HepG2 (cell line): ENCODE measurements around the gene EXOC6B. TPM values are rescaled to one million over a fixed set of nuclear protein-coding genes. Genes with fewer than 3 reads are reported as not detected.

ENCODE experiments used
- ATAC-seq: fragments of 200-7000 bp; cut with Tn5 transposase; 3 replicates; pipeline ENCODE4 v1.9.1; 2020; ENCODE audit warnings: mild to moderate bottlenecking, moderate library complexity
- BruUV-seq: library from RNA; stranded (reverse); fragments of 400-500 nt; replicated peaks from 2 replicates; lab custom pipeline; 2021; lab: Mats Ljungman, UMichigan
- CTCF ChIA-PET: fragments of 300-600 bp; formaldehyde crosslinking; extraction: SDS; loops from one replicate; lab custom pipeline; 2021; ENCODE audit warnings: low total read pairs, inconsistent platforms, low intra/inter-chr PET ratio; lab: Yijun Ruan, JAX
- POLR2A ChIA-PET: fragments of 350-600 bp; sonication (Branson Sonifier 250); formaldehyde crosslinking; loops from one replicate; lab custom pipeline; 2020; ENCODE audit warnings: antibody characterized with exemption, inconsistent platforms; lab: Yijun Ruan, JAX
- DNase-seq: peaks from one replicate; pipeline ENCODE4 v3.0.0-alpha.2; 2015; ENCODE audit warnings: low spot score
- FAIRE-seq: peaks from 3 replicates; lab custom pipeline; 2011; peaks lifted over from hg19 to GRCh38; lab: Jason Lieb, UNC
- H2AFZ ChIP-seq: one replicate; pipeline ENCODE4 v1.6.1; 2011; ENCODE audit warnings: low read length, inconsistent platforms
- H3K27ac ChIP-seq: fragments of 300-600 bp; 3 replicates; pipeline ENCODE4 v1.8.0; 2011; ENCODE audit warnings: mixed run types, mild to moderate bottlenecking, mixed read lengths, low read length, inconsistent platforms; ENCODE audit not compliant: insufficient read depth; ENCODE audit errors: extremely low read length
- H3K27me3 ChIP-seq, 2 experiments: fragments of 200-600 bp in 1 of 2; 2 replicates in 1 of 2; 3 replicates in 1 of 2; pipeline versions ENCODE4 v1.6.0 to v1.8.0; 2011; ENCODE audit warnings: low read length in 2 of 2, mild to moderate bottlenecking in 2 of 2, moderate library complexity in 2 of 2, inconsistent platforms in 1 of 2; ENCODE audit not compliant: insufficient read depth in 2 of 2, control insufficient read depth in 1 of 2
- H3K36me3 ChIP-seq, 2 experiments: fragments of 200-600 bp in 1 of 2; replicated peaks in 1 of 2; 2 replicates in 1 of 2; 3 replicates in 1 of 2; pipeline versions ENCODE4 v1.5.1 to v1.8.0; 2011; ENCODE audit warnings: low read length in 2 of 2, inconsistent platforms in 1 of 2; ENCODE audit not compliant: insufficient read depth in 2 of 2, control insufficient read depth in 1 of 2
- H3K4me1 ChIP-seq: 2 replicates; pipeline ENCODE4 v1.5.1; 2012; ENCODE audit warnings: low read length, inconsistent platforms; ENCODE audit not compliant: insufficient read depth
- H3K4me2 ChIP-seq: 2 replicates; pipeline ENCODE4 v1.6.0; 2011; ENCODE audit warnings: low read depth, low read length, inconsistent platforms
- H3K4me3 ChIP-seq, 3 experiments: fragments of 200-600 bp in 1 of 3; sonication (generic), shearing (Covaris generic) in 1 of 3; replicated peaks in 1 of 3; 2 replicates each; pipeline ENCODE4 v1.5.1; 2011 to 2016; ENCODE audit warnings: low read length in 3 of 3, inconsistent platforms in 2 of 3, low read depth in 2 of 3, mild to moderate bottlenecking in 2 of 3, control low read depth in 1 of 3, mixed read lengths in 1 of 3; ENCODE audit not compliant: insufficient read depth in 1 of 3
- H3K79me2 ChIP-seq: one replicate; pipeline ENCODE4 v1.6.1; 2011; ENCODE audit warnings: low read length, inconsistent platforms; ENCODE audit not compliant: insufficient read depth
- H3K9ac ChIP-seq: 2 replicates; pipeline ENCODE4 v1.6.0; 2011; ENCODE audit warnings: mild to moderate bottlenecking, low read depth, low read length, inconsistent platforms; ENCODE audit not compliant: insufficient read depth
- H3K9me3 ChIP-seq: 2 replicates; pipeline ENCODE4 v1.5.1; 2012; ENCODE audit warnings: mild to moderate bottlenecking, low read length
- H4K20me1 ChIP-seq: 2 replicates; pipeline ENCODE4 v1.6.0; 2011; ENCODE audit warnings: inconsistent platforms, mild to moderate bottlenecking, low read length, moderate library complexity; ENCODE audit not compliant: insufficient read depth
- ATF6 ChIP-seq: sonication (generic); formaldehyde crosslinking; conservative IDR thresholded peaks from 2 replicates; pipeline ENCODE4 v1.4.0; 2020; ENCODE audit warnings: missing genetic modification reagents
- FOXK1 ChIP-seq: sonication (generic); formaldehyde crosslinking; IDR thresholded peaks from 2 replicates; pipeline ENCODE4 v1.4.0; 2020; ENCODE audit warnings: low read depth, missing genetic modification reagents, borderline replicate concordance
- ISL2 ChIP-seq: sonication (generic); formaldehyde crosslinking; IDR thresholded peaks from 2 replicates; pipeline ENCODE4 v1.5.0; 2020; ENCODE audit warnings: missing genetic modification reagents
- NCOA5 ChIP-seq: sonication (generic); formaldehyde crosslinking; IDR thresholded peaks from 2 replicates; pipeline ENCODE4 v1.4.0; 2020; ENCODE audit warnings: missing genetic modification reagents
- NRL ChIP-seq: sonication (generic); formaldehyde crosslinking; IDR thresholded peaks from 2 replicates; pipeline ENCODE4 v1.5.0; 2020; ENCODE audit warnings: missing genetic modification reagents, mild to moderate bottlenecking, moderate library complexity, borderline replicate concordance
- PHF20 ChIP-seq: sonication (generic); formaldehyde crosslinking; IDR thresholded peaks from 2 replicates; pipeline ENCODE4 v1.5.0; 2020; ENCODE audit warnings: mild to moderate bottlenecking, missing genetic modification reagents
- THAP11 ChIP-seq: IDR thresholded peaks from 2 replicates; pipeline ENCODE4 v1.6.1; 2016; ENCODE audit warnings: missing biosample characterization, missing genetic modification reagents
- TMF1 ChIP-seq: sonication (generic); formaldehyde crosslinking; IDR thresholded peaks from 2 replicates; pipeline ENCODE4 v1.8.1; 2022; ENCODE audit warnings: low read depth, missing genetic modification reagents
- TRIM24 ChIP-seq: sonication (generic); formaldehyde crosslinking; IDR thresholded peaks from 2 replicates; pipeline ENCODE4 v1.8.0; 2022; ENCODE audit warnings: mild to moderate bottlenecking, missing genetic modification reagents
- ZFAT ChIP-seq: sonication (generic); formaldehyde crosslinking; conservative IDR thresholded peaks from 2 replicates; pipeline ENCODE4 v1.8.1; 2023; ENCODE audit warnings: missing genetic modification reagents, inconsistent platforms
- ZFP1 ChIP-seq: IDR thresholded peaks from 2 replicates; pipeline ENCODE4 v1.6.1; 2016
- ZNF432 ChIP-seq: sonication (generic); formaldehyde crosslinking; IDR thresholded peaks from 2 replicates; pipeline ENCODE4 v1.5.0; 2020; ENCODE audit warnings: missing genetic modification reagents, mild to moderate bottlenecking, borderline replicate concordance
- ZNF574 ChIP-seq: sonication (generic); formaldehyde crosslinking; IDR thresholded peaks from 2 replicates; pipeline ENCODE4 v1.4.0; 2020; ENCODE audit warnings: missing genetic modification reagents
- WGBS: methylation state at CpG from one replicate; pipeline ENCODE4 v1.1.6; 2017; ENCODE audit warnings: low lambda C conversion rate; 5-methylcytosine and 5-hydroxymethylcytosine counted together
- in situ Hi-C: cut with HindIII; loops from 2 replicates; pipeline ENCODE4 v1.10.0; 2017; ENCODE audit warnings: low pct_unique_long_range_greater_than_20kb; ENCODE audit not compliant: extremely low pct_ligation_motif_present
- intact Hi-C: fragments of 100-400 bp; cut with micrococcal nuclease; formaldehyde crosslinking; loops from one replicate; pipeline ENCODE4 v1.10.0; 2022; ENCODE audit not compliant: unreplicated experiment
- polyA plus RNA-seq, 8 experiments: library from polyadenylated mRNA; depleted of rRNA in 3 of 8; stranded (reverse) in 7 of 8; unstranded in 1 of 8; fragments of >200 nt; fragmentation: Illumina TruSeq in 4 of 8; extraction: Trizol in 4 of 8; gene quantifications; 2 replicates each; pipeline versions ENCODE4 v1.2.1 to v1.2.3, GENCODE V29; 2011 to 2016; ENCODE audit warnings: low read depth in 4 of 8, missing spikeins in 1 of 8, mixed read lengths in 1 of 8; ENCODE audit not compliant: insufficient read depth in 1 of 8
- total RNA-seq, 5 experiments: library from RNA; depleted of rRNA; stranded (reverse); fragments of >200 nt; fragmentation: Illumina TruSeq; extraction: Trizol; gene quantifications; 2 replicates each; pipeline ENCODE4 v1.2.3, GENCODE V29; 2016; ENCODE audit warnings: low read depth in 1 of 5
- TF ChIP-seq, protein P1 (sequence below): sonication (generic); formaldehyde crosslinking; IDR thresholded peaks from 2 replicates; pipeline ENCODE4 v1.8.1; 2023; ENCODE audit warnings: mild to moderate bottlenecking, missing genetic modification reagents, borderline replicate concordance
- TF ChIP-seq, protein P2 (sequence below): IDR thresholded peaks from 2 replicates; pipeline ENCODE4 v1.6.1; 2016; ENCODE audit warnings: missing biosample characterization, missing genetic modification reagents, low read depth

Gene EXOC6B
- total and polyA plus RNA-seq, 2 of the 13 experiments (the other 11 are each of a cell fraction or from before 2014, with no cell fraction given) = 9.1 to 15.9 TPM

DNA sequence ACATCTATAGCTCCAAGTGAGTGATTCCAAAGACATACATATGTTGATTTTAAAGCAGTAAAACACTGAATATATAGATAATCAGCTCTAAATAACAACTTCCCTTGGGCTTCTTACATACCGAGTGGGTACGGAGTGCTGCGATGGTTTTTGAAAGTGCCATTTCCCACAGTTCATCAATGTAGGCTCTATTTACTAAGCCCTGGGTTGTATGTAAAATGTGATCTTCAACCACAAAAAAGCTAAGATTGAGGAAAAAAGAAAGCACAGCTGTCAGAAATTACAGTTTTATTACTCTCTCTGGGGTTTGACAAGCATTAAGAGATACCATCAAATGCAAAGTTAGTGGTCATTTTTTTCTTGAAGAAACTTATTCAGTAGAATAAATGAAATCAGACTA, 312.8 kb downstream of the EXOC6B start:
- Histone ChIP-seq H3K4me2 (no peak overlapping the region), H4K20me1 (no peaks in the 10 kb centered on the region), H3K79me2 (no peaks in the 10 kb centered on the region), H3K9ac (no peak overlapping the region), H3K27me3 (no peaks in the 10 kb centered on the region; a peak in 1 of 5 replicates), H3K4me1 (peaks cover 10% of the 10 kb centered on the region), H3K9me3 (no peaks in the 10 kb centered on the region), H3K4me3 (no peak overlapping the region), H3K36me3 (no peaks in the 10 kb centered on the region), H2AFZ (no peak overlapping the region), H3K27ac (no peak overlapping the region)
- WGBS = 99% methylated on average over 3 of the region's 3 CpGs
- no TSS peak for BruUV-seq
- no peak for FAIRE-seq
- ChIA-PET CTCF (no interaction called here), POLR2A (no interaction called here)
- no peak for TF ChIP-seq TMF1 (CRISPR knock-in tag)
- no peak for TF ChIP-seq ZFP1 (CRISPR knock-in tag)
- TF ChIP-seq FOXK1 = no peak
- no peak for TF ChIP-seq THAP11 (CRISPR knock-in tag)
- TF ChIP-seq ISL2 = no peak
- TF ChIP-seq, protein P1, sequence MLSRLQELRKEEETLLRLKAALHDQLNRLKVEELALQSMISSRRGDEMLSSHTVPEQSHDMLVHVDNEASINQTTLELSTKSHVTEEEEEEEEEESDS (CRISPR knock-in tag) = no peak
- TF ChIP-seq ZNF432 = no peak
- no peak for TF ChIP-seq ZFAT (CRISPR knock-in tag)
- no peak for TF ChIP-seq NRL
- TF ChIP-seq ATF6 = no peak
- TF ChIP-seq PHF20 = no peak
- no peak for TF ChIP-seq TRIM24 (CRISPR knock-in tag)
- no peak for TF ChIP-seq NCOA5 (CRISPR knock-in tag)
- no peak for TF ChIP-seq ZNF574
- TF ChIP-seq, protein P2, sequence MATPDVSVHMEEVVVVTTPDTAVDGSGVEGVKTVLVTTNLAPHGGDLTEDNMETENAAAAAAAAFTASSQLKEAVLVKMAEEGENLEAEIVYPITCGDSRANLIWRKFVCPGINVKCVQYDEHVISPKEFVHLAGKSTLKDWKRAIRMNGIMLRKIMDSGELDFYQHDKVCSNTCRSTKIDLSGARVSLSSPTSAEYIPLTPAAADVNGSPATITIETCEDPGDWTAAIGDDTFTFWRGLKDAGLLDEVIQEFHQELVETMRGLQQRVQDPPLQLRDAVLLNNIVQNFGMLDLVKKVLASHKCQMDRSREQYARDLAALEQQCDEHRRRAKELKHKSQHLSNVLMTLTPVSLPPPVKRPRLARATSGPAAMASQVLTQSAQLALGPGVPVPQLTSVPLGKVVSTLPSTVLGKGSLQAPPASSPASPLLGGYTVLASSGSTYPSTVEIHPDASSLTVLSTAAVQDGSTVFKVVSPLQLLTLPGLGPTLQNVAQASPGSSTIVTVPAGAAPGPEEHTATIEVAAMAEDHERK (CRISPR knock-in tag) = no peak
- DNase-seq = no peak
- ATAC-seq = no peak
- in situ Hi-C loops (no loop called here), intact Hi-C loops (no loop called here)
